ES-I3 (cell line): ENCODE measurements around the gene RALGPS2.

Experiments used
- H3K36me3 ChIP-seq: 2 replicates; pipeline ENCODE4 v1.6.1; 2013; ENCODE audit warnings: mild to moderate bottlenecking, low read length, control low read depth, moderate library complexity; ENCODE audit not compliant: insufficient read depth
- H3K4me1 ChIP-seq: 2 replicates; pipeline ENCODE4 v1.6.1; 2013; ENCODE audit warnings: mild to moderate bottlenecking, control low read depth, low read length; ENCODE audit not compliant: insufficient read depth
- H3K9ac ChIP-seq: 2 replicates; pipeline ENCODE4 v1.6.1; 2013; ENCODE audit warnings: low read depth, mild to moderate bottlenecking, low read length, moderate library complexity
- H3K9me3 ChIP-seq: 2 replicates; pipeline ENCODE4 v1.6.1; 2013; ENCODE audit warnings: mild to moderate bottlenecking, low read length, moderate library complexity; ENCODE audit not compliant: control insufficient read depth, insufficient read depth

The RALGPS2 gene

DNA sequence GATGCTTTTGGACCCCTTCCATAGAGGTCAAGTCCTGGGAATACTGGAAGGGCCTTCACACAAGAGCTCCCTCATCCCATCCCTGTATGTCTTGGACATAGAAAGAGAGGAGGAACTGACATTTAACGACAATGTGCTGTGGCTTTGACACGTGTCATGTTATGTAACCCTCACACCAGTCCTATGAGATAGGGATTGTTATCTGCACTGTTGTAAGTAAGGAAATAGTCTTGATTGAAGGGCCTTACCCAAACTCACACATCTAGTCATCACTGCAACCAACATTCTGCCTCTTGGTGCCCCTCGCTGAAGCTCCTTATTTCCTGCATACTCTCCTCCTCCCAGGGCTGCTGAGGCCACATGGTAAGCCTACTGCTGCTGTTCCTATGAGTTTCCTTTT, 209.5 kb downstream of the RALGPS2 start:
- H3K4me1 ChIP-seq = peaks cover 5% of the 10 kb centered on the region
- no peak overlapping the region for H3K9ac ChIP-seq

DNA sequence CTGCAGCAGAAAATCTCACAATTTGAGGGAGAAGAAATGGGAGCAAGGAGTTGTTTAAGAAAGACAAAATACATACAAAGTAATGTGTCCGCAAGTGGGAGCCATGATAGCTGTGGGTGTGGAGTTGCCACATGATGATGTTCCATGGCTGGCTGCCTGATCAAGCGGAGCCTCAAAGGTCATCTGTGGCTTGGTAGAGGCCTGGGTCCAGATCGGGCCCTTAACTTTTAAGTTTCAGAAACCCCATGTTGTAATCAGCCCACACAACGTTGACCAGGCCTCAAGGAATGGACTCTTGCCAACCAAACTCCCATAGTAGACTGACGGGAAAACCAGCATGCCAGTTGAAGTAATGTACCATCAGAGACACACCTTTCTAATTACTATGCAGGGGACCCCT, 210.6 kb downstream of the RALGPS2 start:
- Histone ChIP-seq H3K4me1 (no peaks in the 10 kb centered on the region), H3K9ac (no peak overlapping the region), H3K9me3 (no peaks in the 10 kb centered on the region), H3K36me3 (no peaks in the 10 kb centered on the region)

More for the DNA sequence above, 209.5 kb downstream of the RALGPS2 start:
- no peaks in the 10 kb centered on the region for H3K9me3 ChIP-seq
- no peaks in the 10 kb centered on the region for H3K36me3 ChIP-seq

DNA sequence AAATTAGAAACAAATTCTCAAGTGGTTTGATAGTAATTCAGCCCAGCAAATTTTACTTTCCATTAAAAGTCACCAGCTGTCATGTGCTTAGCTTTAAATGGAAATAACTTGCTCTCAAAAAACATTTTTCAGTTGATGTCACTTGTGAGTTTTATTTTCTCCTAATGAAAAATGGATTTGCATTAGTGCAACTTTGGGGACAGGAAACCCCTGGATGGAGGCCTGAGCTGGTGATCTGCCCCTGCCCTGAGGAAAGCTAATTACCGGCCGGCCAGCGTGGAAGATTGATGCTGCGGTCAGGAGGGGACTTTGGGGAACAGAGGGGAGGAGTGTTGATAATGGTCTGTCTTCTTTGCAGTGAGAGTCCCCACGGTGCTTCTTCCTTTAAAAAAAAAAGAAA, 212.7 kb downstream of the RALGPS2 start:
- Histone ChIP-seq H3K9me3 (no peaks in the 10 kb centered on the region), H3K36me3 (no peaks in the 10 kb centered on the region), H3K4me1 (no peaks in the 10 kb centered on the region), H3K9ac (no peak overlapping the region)

DNA sequence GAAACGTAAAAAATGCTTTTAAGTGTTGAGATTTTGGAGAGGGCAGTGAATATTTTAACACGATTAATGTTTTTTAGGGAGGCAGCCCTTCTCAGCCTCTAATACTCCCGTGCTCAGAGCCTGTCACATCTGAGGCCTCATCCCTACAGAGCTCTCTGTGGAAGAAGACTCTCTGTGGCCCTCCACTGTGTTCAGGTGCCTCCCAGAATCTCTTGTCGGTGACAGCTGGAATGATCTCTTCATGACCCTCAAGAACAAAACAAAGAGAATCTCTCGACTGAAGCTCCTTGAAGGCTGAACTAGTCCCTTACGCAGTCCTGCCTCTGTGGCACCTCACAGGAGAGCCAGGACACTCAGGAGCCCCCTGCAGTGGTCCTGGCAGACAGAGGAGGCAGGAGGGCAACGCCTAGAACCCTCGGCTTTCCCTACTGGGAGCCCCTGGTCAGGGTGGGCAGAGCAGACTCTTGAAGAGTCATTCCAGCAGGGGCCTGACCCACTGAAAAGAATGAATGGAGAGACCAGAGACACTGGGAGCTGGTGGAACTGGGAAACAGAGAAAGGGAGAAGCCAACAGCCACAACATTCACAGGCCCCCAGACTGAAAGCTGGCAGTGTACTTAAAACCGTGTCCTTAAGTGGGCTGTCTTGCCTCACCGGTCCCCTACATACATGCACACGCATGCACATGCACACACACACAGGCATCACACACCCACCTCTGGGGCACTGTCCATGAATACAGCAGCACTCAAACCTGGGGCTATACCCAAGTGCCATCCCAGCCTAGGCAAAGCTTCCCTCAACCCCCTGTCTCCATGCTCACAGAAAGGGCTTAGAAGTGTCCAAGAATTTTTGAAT, 213.3 kb downstream of the RALGPS2 start:
- Histone ChIP-seq H3K36me3 (no peaks in the 10 kb centered on the region), H3K4me1 (no peaks in the 10 kb centered on the region), H3K9ac (no peak overlapping the region), H3K9me3 (no peaks in the 10 kb centered on the region)

DNA sequence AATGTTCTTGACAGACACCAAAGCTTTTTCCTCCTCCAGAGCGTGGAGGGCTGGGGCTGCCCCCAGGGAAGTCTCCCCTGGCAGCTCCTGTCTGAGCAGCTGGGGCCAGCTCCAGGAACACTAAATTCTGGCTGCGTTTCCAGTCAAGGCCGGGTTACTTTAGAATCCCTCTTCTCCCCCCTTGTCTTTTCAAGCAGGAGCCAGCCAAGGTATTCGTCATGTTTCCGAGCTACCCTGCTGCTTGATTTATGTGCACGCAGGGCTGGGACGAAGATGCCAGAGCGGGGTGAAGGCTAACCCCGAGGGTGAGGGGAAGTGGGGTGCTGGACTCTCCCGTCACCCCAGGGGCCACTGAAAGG, 213.9 kb downstream of the RALGPS2 start:
- Histone ChIP-seq H3K36me3 (no peaks in the 10 kb centered on the region), H3K9ac (no peak overlapping the region), H3K4me1 (no peaks in the 10 kb centered on the region), H3K9me3 (no peaks in the 10 kb centered on the region)

GRCh38 chr1:178939338-178940067, 214.5 kb downstream of the RALGPS2 start:
- Histone ChIP-seq H3K9me3 (no peaks in the 10 kb centered on the region), H3K4me1 (no peaks in the 10 kb centered on the region), H3K9ac (no peak overlapping the region), H3K36me3 (no peaks in the 10 kb centered on the region)

DNA sequence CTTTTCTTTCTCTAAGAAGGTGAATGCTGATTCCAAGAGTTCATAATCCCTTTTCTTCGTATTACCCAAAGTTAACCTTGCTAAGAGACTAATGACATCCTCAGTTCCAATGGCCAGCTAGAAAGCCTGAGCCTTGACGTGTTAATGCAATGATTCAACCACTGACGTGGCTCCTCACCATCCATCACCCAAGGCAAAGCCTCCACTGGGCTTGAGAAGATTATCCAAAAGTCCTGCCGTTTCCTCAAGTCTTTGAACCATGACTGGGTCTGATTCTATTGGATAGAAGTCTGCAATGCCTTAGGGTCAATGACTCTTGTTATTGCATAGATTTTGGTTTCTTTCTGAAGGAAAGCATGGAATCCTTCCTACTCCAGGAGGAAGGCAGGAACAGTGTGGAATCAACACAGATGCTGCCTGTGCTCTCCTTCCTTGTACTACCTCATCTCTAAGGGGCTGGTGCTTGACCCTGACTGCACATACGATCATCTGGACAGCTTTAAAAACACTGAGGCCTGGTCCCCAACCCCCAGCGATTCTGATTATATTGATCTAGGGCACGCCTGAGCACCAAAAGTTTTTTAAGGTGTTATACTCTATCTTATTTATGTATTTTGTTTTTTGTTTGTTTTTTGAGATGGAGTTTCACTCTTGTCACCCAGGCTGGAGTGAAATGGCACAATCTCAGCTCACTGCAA, 215.2 kb downstream of the RALGPS2 start:
- Histone ChIP-seq H3K9me3 (no peaks in the 10 kb centered on the region), H3K9ac (no peak overlapping the region), H3K4me1 (no peaks in the 10 kb centered on the region), H3K36me3 (no peaks in the 10 kb centered on the region)

GRCh38 chr1:178941261-178941689, 216.2 kb downstream of the RALGPS2 start:
- Histone ChIP-seq H3K9ac (no peak overlapping the region), H3K36me3 (no peaks in the 10 kb centered on the region), H3K4me1 (peaks cover 2% of the 10 kb centered on the region; the same call in 1 of the 2 replicates), H3K9me3 (no peaks in the 10 kb centered on the region)

DNA sequence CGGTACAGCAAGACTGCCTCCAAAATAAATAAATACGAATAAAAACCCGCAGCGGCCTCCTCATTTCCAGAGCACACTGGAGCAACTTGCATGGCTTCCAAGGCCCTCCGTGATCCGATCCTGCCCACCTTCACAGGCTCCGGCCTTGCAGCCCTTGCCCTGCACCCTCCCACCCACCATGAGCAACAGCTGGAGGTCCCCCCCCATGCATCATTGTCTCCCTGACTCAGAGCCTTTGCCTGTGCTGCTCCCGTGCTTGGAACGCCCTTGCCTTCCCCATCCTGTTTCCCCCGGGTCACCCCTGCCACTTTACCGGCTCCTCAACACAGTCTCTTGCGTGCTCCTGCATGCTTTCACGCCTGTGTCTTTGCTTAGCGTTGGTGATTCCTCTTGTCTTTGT, 216.8 kb downstream of the RALGPS2 start:
- Histone ChIP-seq H3K36me3 (no peaks in the 10 kb centered on the region), H3K9me3 (no peaks in the 10 kb centered on the region), H3K9ac (no peak overlapping the region), H3K4me1 (peaks cover 3% of the 10 kb centered on the region; the same call in 1 of the 2 replicates)

- Histone ChIP-seq H3K9ac (no peak overlapping the region), H3K4me1 (peaks cover 3% of the 10 kb centered on the region; the same call in 1 of the 2 replicates), H3K9me3 (no peaks in the 10 kb centered on the region), H3K36me3 (no peaks in the 10 kb centered on the region)
Observed at GRCh38 chr1:178942285-178943198, 217.5 kb downstream of the RALGPS2 start.

GRCh38 chr1:178944729-178945128, 219.7 kb downstream of the RALGPS2 start:
- Histone ChIP-seq H3K9ac (no peak overlapping the region), H3K9me3 (no peaks in the 10 kb centered on the region), H3K36me3 (no peaks in the 10 kb centered on the region), H3K4me1 (peaks cover 3% of the 10 kb centered on the region; the same call in 1 of the 2 replicates)

DNA sequence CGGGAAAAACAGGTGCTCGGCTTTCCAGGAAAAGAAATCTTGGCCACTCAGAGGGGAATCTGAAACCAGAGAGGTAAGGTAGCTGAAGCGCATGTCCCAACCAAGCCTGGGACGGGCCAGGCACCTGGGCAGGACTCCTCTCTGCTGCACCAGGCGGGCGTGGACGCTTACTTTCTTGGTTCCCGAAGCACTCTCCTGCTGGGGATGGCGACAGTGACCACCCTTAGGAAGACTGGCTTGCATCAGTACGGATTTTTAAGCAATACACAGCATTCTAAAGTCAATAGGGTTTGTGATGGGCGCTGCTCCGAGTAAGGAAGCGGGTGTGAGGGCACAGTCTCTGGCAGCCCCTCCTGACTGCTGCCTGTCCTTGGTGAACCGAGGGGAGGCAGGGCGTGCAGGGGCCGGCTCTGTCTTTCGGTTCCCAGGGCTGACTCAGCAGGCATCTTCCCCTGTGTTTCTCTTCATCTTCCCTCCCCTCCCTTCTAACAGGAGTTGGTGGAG, 220.8 kb downstream of the RALGPS2 start:
- Histone ChIP-seq H3K4me1 (peaks cover 3% of the 10 kb centered on the region; the same call in 1 of the 2 replicates), H3K36me3 (no peaks in the 10 kb centered on the region), H3K9me3 (no peaks in the 10 kb centered on the region), H3K9ac (no peak overlapping the region)

DNA sequence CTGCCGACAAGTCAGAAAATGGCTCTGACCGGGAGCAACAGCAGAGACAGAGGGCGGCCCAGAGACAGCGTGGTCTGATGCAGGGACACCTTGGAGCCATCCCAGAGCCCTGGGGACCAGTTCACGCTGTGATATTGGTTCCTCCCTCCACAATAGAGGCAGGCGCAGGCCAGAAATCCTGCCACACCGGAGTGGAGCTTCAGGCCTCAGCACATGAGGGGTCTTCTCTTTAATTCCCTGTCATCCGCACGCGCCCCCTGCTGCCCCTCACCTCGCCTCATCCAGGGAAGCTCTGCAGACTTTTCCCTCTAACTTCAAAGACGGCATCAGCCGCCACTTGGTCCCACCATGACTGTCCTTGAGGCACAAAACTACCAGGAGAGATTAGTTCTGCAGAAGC, 221.4 kb downstream of the RALGPS2 start:
- H3K36me3 ChIP-seq = no peaks in the 10 kb centered on the region
- H3K4me1 ChIP-seq = peaks cover 3% of the 10 kb centered on the region; the same call in 1 of the 2 replicates
- no peak overlapping the region for H3K9ac ChIP-seq
- H3K9me3 ChIP-seq = no peaks in the 10 kb centered on the region
